DND-41 (cell line): ENCODE results near the gene CABYR.

ENCODE experiments used
- EZH2 ChIP-seq: IDR thresholded peaks from 3 replicates; pipeline ENCODE4 v1.6.1; 2012; ENCODE audit warnings: borderline replicate concordance, low read depth, mild to moderate bottlenecking, moderate library complexity, low read length, inconsistent platforms; ENCODE audit not compliant: severe bottlenecking
- TF ChIP-seq, protein P1 (sequence below): IDR thresholded peaks from 2 replicates; pipeline ENCODE4 v1.5.1; 2012; ENCODE audit warnings: borderline replicate concordance, low read length, moderate library complexity, mild to moderate bottlenecking; ENCODE audit not compliant: poor library complexity, severe bottlenecking; ENCODE audit errors: extremely low read depth

- TF ChIP-seq, protein P1, sequence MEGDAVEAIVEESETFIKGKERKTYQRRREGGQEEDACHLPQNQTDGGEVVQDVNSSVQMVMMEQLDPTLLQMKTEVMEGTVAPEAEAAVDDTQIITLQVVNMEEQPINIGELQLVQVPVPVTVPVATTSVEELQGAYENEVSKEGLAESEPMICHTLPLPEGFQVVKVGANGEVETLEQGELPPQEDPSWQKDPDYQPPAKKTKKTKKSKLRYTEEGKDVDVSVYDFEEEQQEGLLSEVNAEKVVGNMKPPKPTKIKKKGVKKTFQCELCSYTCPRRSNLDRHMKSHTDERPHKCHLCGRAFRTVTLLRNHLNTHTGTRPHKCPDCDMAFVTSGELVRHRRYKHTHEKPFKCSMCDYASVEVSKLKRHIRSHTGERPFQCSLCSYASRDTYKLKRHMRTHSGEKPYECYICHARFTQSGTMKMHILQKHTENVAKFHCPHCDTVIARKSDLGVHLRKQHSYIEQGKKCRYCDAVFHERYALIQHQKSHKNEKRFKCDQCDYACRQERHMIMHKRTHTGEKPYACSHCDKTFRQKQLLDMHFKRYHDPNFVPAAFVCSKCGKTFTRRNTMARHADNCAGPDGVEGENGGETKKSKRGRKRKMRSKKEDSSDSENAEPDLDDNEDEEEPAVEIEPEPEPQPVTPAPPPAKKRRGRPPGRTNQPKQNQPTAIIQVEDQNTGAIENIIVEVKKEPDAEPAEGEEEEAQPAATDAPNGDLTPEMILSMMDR, result no peak
- TF ChIP-seq EZH2, result no peak
Observed at GRCh38 chr18:24115628-24116027, 23.2 kb upstream of the CABYR start.
